ENCODE results near the gene NPAS2. TPM values are rescaled to one million over a fixed set of nuclear protein-coding genes. Genes with fewer than 3 reads are reported as not detected.

Gene NPAS2
- total RNA-seq, 1 donor from 2014 or later = 39.4 TPM

DNA sequence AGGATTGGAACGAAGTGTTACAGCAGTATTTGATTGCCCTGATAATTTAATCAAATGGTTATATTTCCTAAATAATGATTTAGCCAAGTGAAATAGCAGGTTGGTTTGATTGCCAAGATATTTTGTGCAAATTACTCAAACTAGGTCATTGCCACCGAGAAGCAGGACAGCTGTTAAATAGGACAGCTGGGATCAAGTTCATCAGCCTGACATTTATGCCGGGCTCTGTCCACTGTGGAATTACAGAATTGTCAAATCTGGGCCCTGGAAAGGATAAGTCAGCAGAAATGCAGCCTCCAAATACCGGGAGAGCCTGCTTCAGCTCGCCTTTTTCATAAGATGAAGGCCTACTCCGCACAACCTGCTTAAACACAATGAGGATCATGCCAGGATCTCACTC is 108.3 kb downstream of the NPAS2 start:
- H3K4me2 ChIP-seq = no peak overlapping the region
- no peak overlapping the region for H2AFZ ChIP-seq (replicated peaks)
- H3K36me3 ChIP-seq = no peaks in the 10 kb centered on the region
- H3K4me1 Mint-ChIP-seq = peaks cover 10% of the 10 kb centered on the region
- no peak overlapping the region for H3K4me3 ChIP-seq
- H3F3A ChIP-seq (ENCODE audit: low read depth) = no peaks in the 10 kb centered on the region
- no peaks in the 10 kb centered on the region for H3K79me2 ChIP-seq (ENCODE audit: low read depth)
- no peaks in the 10 kb centered on the region for H3K36me3 Mint-ChIP-seq
- H3K9ac ChIP-seq = no peak overlapping the region
- no peaks in the 10 kb centered on the region for H4K20me1 ChIP-seq (ENCODE audit: low read depth)
- H3K4me1 ChIP-seq = no peaks in the 10 kb centered on the region
- no peak overlapping the region for H3K27ac ChIP-seq
- no peaks in the 10 kb centered on the region for H3K9me3 Mint-ChIP-seq
- H3K27me3 Mint-ChIP-seq (ENCODE audit: insufficient read depth, low read depth) = peaks cover 2% of the 10 kb centered on the region
- no peaks in the 10 kb centered on the region for H3K27me3 ChIP-seq
- H3K9me3 ChIP-seq (ENCODE audit: low read depth) = no peaks in the 10 kb centered on the region
- no peak overlapping the region for H3K4me3 Mint-ChIP-seq
- no peak for TF ChIP-seq EZH2phosphoT487 (IDR thresholded peaks at IDR 0.05)
- TF ChIP-seq, protein P1, sequence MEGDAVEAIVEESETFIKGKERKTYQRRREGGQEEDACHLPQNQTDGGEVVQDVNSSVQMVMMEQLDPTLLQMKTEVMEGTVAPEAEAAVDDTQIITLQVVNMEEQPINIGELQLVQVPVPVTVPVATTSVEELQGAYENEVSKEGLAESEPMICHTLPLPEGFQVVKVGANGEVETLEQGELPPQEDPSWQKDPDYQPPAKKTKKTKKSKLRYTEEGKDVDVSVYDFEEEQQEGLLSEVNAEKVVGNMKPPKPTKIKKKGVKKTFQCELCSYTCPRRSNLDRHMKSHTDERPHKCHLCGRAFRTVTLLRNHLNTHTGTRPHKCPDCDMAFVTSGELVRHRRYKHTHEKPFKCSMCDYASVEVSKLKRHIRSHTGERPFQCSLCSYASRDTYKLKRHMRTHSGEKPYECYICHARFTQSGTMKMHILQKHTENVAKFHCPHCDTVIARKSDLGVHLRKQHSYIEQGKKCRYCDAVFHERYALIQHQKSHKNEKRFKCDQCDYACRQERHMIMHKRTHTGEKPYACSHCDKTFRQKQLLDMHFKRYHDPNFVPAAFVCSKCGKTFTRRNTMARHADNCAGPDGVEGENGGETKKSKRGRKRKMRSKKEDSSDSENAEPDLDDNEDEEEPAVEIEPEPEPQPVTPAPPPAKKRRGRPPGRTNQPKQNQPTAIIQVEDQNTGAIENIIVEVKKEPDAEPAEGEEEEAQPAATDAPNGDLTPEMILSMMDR (IDR thresholded peaks at IDR 0.05) = no peak
- no peak for TF ChIP-seq EZH2 (IDR thresholded peaks at IDR 0.05)
- DNase-seq (ENCODE audit: low spot score) = no peak
- H3K27ac Mint-ChIP-seq = no peak overlapping the region

DNA sequence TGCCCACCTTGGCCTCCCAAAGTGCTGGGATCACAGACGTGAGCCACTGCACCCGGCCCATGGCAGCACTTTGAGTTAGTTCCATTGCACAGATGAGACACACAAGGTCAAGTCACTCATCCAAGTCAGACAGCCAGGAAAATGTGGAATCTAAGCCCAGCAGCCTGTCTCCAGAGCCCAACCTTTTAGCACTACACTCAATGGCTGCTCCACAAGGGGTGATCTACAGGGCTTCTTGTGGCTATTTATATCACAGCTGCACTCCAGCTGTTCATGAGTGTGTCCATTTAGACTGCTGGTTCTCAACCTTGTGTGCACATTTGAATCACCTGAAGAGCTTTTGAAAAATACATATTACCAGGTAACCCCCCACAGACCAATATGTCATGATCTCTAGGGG is 109.2 kb downstream of the NPAS2 start:
- peaks cover 2% of the 10 kb centered on the region for H3K27me3 Mint-ChIP-seq (ENCODE audit: insufficient read depth, low read depth)
- Histone ChIP-seq H3K9ac (no peak overlapping the region), H4K20me1 (ENCODE audit: low read depth) (no peaks in the 10 kb centered on the region), H3K9me3 (ENCODE audit: low read depth) (no peaks in the 10 kb centered on the region), H3K27ac (no peak overlapping the region), H3F3A (ENCODE audit: low read depth) (no peaks in the 10 kb centered on the region), H3K4me2 (no peak overlapping the region), H3K79me2 (ENCODE audit: low read depth) (no peaks in the 10 kb centered on the region), H3K36me3 (no peaks in the 10 kb centered on the region), H3K4me3 (no peak overlapping the region), H2AFZ (replicated peaks) (no peak overlapping the region), H3K4me1 (no peaks in the 10 kb centered on the region), H3K27me3 (no peaks in the 10 kb centered on the region)
- H3K36me3 Mint-ChIP-seq = no peaks in the 10 kb centered on the region
- DNase-seq (ENCODE audit: low spot score) = no peak
- no peak overlapping the region for H3K27ac Mint-ChIP-seq
- TF ChIP-seq EZH2phosphoT487 (IDR thresholded peaks at IDR 0.05) (no peak), EZH2 (IDR thresholded peaks at IDR 0.05) (no peak)
- TF ChIP-seq, protein P1 (IDR thresholded peaks at IDR 0.05) = no peak
- H3K4me3 Mint-ChIP-seq = no peak overlapping the region
- H3K4me1 Mint-ChIP-seq = peaks cover 10% of the 10 kb centered on the region
- no peaks in the 10 kb centered on the region for H3K9me3 Mint-ChIP-seq

- H3K4me2 ChIP-seq = no peak overlapping the region
- no peak overlapping the region for H3K4me3 Mint-ChIP-seq
Observed at GRCh38 chr2:100934504-100935371, 114.8 kb downstream of the NPAS2 start.

More at GRCh38 chr2:100934504-100935371, 114.8 kb downstream of the NPAS2 start:
- Histone ChIP-seq H3K27me3 (no peaks in the 10 kb centered on the region), H2AFZ (replicated peaks) (no peak overlapping the region), H3K9me3 (ENCODE audit: low read depth) (no peaks in the 10 kb centered on the region), H3K4me3 (no peak overlapping the region), H3F3A (ENCODE audit: low read depth) (no peaks in the 10 kb centered on the region), H3K4me1 (no peaks in the 10 kb centered on the region), H3K36me3 (no peaks in the 10 kb centered on the region), H3K27ac (no peak overlapping the region), H4K20me1 (ENCODE audit: low read depth) (no peaks in the 10 kb centered on the region), H3K79me2 (ENCODE audit: low read depth) (no peaks in the 10 kb centered on the region), H3K9ac (no peak overlapping the region)
- no peaks in the 10 kb centered on the region for H3K4me1 Mint-ChIP-seq
- TF ChIP-seq EZH2phosphoT487 (IDR thresholded peaks at IDR 0.05) (no peak), EZH2 (IDR thresholded peaks at IDR 0.05) (no peak)
- TF ChIP-seq, protein P1 (IDR thresholded peaks at IDR 0.05) = no peak
- DNase-seq (ENCODE audit: low spot score) = no peak
- no peaks in the 10 kb centered on the region for H3K36me3 Mint-ChIP-seq
- no peaks in the 10 kb centered on the region for H3K9me3 Mint-ChIP-seq
- no peak overlapping the region for H3K27ac Mint-ChIP-seq
- peaks cover 3% of the 10 kb centered on the region for H3K27me3 Mint-ChIP-seq (ENCODE audit: insufficient read depth, low read depth)
